Spleen (tissue), 11 donors: Measurements from ENCODE around the gene USP54. TPM values are rescaled to one million over a fixed set of nuclear protein-coding genes. Genes with fewer than 3 reads are reported as not detected.

Source experiments
- DNase-seq: peaks from one replicate; pipeline ENCODE4 v3.0.0-alpha.2; 2020
- H3K27ac ChIP-seq, 8 donors: fragments of 200-600 bp; sonication (generic) in 7 of 8; 1 replicate in 4 of 8; 2 replicates in 4 of 8; pipeline versions ENCODE4 v1.5.0 to v1.8.0; 2016 to 2021; ENCODE audit warnings: inconsistent platforms in 4 of 8, mild to moderate bottlenecking in 4 of 8, moderate library complexity in 1 of 8
- H3K27me3 ChIP-seq, 7 donors: fragments of 200-600 bp; sonication (generic) in 6 of 7; replicated peaks in 1 of 7; 1 replicate in 4 of 7; 2 replicates in 3 of 7; pipeline versions ENCODE4 v1.5.0 to v1.8.0; 2016 to 2021; ENCODE audit warnings: inconsistent platforms in 3 of 7, mild to moderate bottlenecking in 1 of 7
- H3K36me3 ChIP-seq, 6 donors: fragments of 200-600 bp; sonication (generic) in 5 of 6; 1 replicate in 4 of 6; 2 replicates in 2 of 6; pipeline versions ENCODE4 v1.5.0 to v1.8.0; 2016 to 2021; ENCODE audit warnings: inconsistent platforms in 2 of 6
- H3K4me1 ChIP-seq, 6 donors: fragments of 200-600 bp; sonication (generic) in 5 of 6; 1 replicate in 3 of 6; 2 replicates in 3 of 6; pipeline versions ENCODE4 v1.5.0 to v1.8.0; 2016 to 2021; ENCODE audit warnings: inconsistent platforms in 3 of 6
- H3K4me3 ChIP-seq, 8 donors: fragments of 200-600 bp; sonication (generic) in 7 of 8; 1 replicate in 4 of 8; 2 replicates in 4 of 8; pipeline versions ENCODE4 v1.5.0 to v1.8.0; 2016 to 2021; ENCODE audit warnings: inconsistent platforms in 4 of 8, mild to moderate bottlenecking in 4 of 8, moderate library complexity in 2 of 8
- H3K9me3 ChIP-seq, 8 donors: fragments of 200-600 bp; sonication (generic) in 7 of 8; 1 replicate in 4 of 8; 2 replicates in 4 of 8; pipeline versions ENCODE4 v1.5.0 to v1.8.0; 2016 to 2021; ENCODE audit warnings: inconsistent platforms in 4 of 8
- POLR2A ChIP-seq, 3 donors: fragments of 450-650 bp; IDR thresholded peaks; one replicate each; pipeline ENCODE4 v1.5.1; 2017; ENCODE audit warnings: antibody characterized with exemption in 3 of 3, mild to moderate bottlenecking in 1 of 3
- POLR2AphosphoS5 ChIP-seq, 3 donors: sonication (generic); formaldehyde crosslinking; IDR thresholded peaks; one replicate each; pipeline ENCODE4 v1.5.1; 2017; ENCODE audit warnings: antibody characterized with exemption in 3 of 3
- WGBS, 5 donors: extraction: QIAGEN DNeasy Blood & Tissue Kit in 3 of 5; methylation state at CpG; one replicate each; pipeline versions ENCODE4 v1.1.5 to v1.1.7; 2013 to 2018; 5-methylcytosine and 5-hydroxymethylcytosine counted together
- intact Hi-C: fragments of 100-400 bp; cut with DNase I; formaldehyde crosslinking; loops from one replicate; pipeline ENCODE4 v1.15.0; 2023; ENCODE audit warnings: low total_unique reads
- polyA plus RNA-seq, 3 donors: library from polyadenylated mRNA; stranded (reverse); fragments of 200-250 nt; gene quantifications; one replicate each; pipeline ENCODE4 v1.2.1, GENCODE V29; 2013
- total RNA-seq, 7 donors: library from RNA; depleted of rRNA in 3 of 7; stranded (reverse); fragments of >200 nt in 3 of 7; fragmentation: NEBNext Ultra II Directional in 4 of 7; extraction: Animal tissue kit (Norgen Biotek cat#: 25700) in 4 of 7; gene quantifications; one replicate each; pipeline versions ENCODE4 v1.1.0 to v1.2.1, GENCODE V29; 2016 to 2021
- TF ChIP-seq, protein P1 (sequence below), 11 experiments: fragments of 200-600 bp in 7 of 11; fragments of 450-650 bp in 4 of 11; sonication (generic) in 4 of 11; IDR thresholded peaks in 8 of 11; conservative IDR thresholded peaks in 3 of 11; 1 replicate in 7 of 11; 2 replicates in 4 of 11; pipeline versions ENCODE4 v1.4.0 to v1.8.0; 2016 to 2021; ENCODE audit warnings: antibody characterized with exemption in 11 of 11, inconsistent platforms in 4 of 11, mild to moderate bottlenecking in 1 of 11
- donor health status: healthy with polysubstance abuse.
- donor health status: DM: no; HTN: no; CAD: no; lungs with moderate emphysema.
- donor health status: DM: no; HTN: no; CAD: no.
- donor health status: Bipolar disorder and iron deficiency.
- donor health status: healthy.
- donor health status: DM: no; HTN: no; CAD: no.
- donor health status: DM: yes; HTN: yes; CAD: no.

USP54 gene
- total and polyA plus RNA-seq, 10 donors = 1.1 to 16.8 (median 8.9) TPM

DNA sequence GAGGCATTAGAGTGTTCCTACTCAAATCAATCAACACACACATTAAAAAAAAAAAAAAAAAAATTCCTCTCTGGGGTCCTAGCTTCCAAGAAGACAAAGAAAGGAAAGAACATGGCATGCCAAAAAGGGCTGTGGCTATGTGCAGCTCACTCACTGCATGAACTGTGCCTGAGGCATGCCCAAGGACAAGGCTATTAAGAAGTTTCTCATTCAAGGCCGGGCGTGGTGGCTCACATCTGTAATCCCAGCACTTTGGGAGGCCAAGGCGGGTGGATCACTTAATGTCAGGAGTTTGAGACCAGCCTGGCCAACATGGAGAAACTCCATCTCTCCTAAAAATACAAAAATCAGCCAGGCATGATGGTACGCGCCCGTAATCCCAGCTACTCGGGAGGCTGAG lies 53.4 kb downstream of the USP54 start:
- TF ChIP-seq POLR2AphosphoS5 (IDR thresholded peaks at IDR 0.05) (no peak), POLR2A (IDR thresholded peaks at IDR 0.05) (no peak)
- TF ChIP-seq, protein P1, sequence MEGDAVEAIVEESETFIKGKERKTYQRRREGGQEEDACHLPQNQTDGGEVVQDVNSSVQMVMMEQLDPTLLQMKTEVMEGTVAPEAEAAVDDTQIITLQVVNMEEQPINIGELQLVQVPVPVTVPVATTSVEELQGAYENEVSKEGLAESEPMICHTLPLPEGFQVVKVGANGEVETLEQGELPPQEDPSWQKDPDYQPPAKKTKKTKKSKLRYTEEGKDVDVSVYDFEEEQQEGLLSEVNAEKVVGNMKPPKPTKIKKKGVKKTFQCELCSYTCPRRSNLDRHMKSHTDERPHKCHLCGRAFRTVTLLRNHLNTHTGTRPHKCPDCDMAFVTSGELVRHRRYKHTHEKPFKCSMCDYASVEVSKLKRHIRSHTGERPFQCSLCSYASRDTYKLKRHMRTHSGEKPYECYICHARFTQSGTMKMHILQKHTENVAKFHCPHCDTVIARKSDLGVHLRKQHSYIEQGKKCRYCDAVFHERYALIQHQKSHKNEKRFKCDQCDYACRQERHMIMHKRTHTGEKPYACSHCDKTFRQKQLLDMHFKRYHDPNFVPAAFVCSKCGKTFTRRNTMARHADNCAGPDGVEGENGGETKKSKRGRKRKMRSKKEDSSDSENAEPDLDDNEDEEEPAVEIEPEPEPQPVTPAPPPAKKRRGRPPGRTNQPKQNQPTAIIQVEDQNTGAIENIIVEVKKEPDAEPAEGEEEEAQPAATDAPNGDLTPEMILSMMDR (IDR thresholded peaks at IDR 0.05 in 8 of 11, conservative IDR thresholded peaks at IDR 0.05 in 3 of 11) = no peak
- WGBS, 5 donors = 88 to 94% (median 90%) methylated on average over 7 of the region's 7 CpGs

DNA sequence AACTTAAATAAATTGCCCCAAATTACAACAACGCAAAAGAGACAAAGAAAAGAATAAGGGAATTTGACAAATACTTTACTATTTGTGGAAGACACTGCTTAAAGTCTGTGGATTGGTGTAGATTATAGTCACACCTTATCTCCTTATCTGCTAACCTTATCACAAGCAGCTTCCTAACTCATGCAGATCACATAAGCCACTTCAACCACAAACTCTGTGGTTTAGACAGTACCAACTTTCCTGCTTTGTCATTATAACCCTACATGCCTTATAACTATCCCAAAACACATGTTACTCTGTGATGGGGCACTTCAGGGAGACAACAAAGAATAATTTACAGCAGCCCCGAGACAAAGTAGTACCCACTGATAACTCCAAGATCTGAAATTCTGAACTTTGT lies 53.9 kb downstream of the USP54 start:
- no peaks in the 10 kb centered on the region for H3K9me3 ChIP-seq
- DNase-seq = no peak
- TF ChIP-seq POLR2A (IDR thresholded peaks at IDR 0.05) (no peak), POLR2AphosphoS5 (IDR thresholded peaks at IDR 0.05) (no peak)
- TF ChIP-seq, protein P1 (IDR thresholded peaks at IDR 0.05 in 8 of 11, conservative IDR thresholded peaks at IDR 0.05 in 3 of 11) = no peak
- no peak overlapping the region for H3K27ac ChIP-seq
- H3K27me3 ChIP-seq = no peaks in the 10 kb centered on the region
- H3K36me3 ChIP-seq = peaks cover 0 to 54% (median 2%) of the 10 kb centered on the region in 6 donors
- no peak overlapping the region for H3K4me3 ChIP-seq
- WGBS, 5 donors = 49 to 77% (median 63%) methylated on average over 2 of the region's 2 CpGs
- intact Hi-C loops = no loop called here
- H3K4me1 ChIP-seq = peaks cover 0 to 4% (median 0%) of the 10 kb centered on the region in 6 donors

More for the DNA sequence above, 53.4 kb downstream of the USP54 start:
- Histone ChIP-seq H3K27me3 (no peaks in the 10 kb centered on the region), H3K27ac (no peak overlapping the region), H3K36me3 (peaks cover 0 to 58% (median 2%) of the 10 kb centered on the region in 6 donors), H3K9me3 (no peaks in the 10 kb centered on the region), H3K4me1 (peaks cover 0 to 4% (median 0%) of the 10 kb centered on the region in 6 donors), H3K4me3 (no peak overlapping the region)
- DNase-seq = no peak
- intact Hi-C loops = no loop called here

DNA sequence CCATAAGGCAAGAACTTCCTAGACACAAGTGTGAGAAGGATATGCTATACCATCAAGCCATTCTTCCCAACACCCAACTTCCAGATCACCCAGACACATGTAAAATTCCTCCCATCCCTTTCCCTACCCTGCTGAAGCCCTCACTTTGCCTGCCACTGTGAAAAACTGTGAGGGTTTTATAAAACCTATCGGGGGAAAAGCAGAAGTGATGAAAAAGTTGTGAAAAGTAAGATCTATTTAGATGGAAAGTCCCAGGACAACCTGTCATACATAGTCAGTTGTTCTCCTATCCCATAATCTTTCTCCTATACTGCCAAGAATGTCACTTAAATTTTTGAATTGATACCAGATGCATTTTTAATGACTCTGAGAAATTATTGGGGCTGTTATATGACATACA lies 56.3 kb downstream of the USP54 start:
- no peak for DNase-seq
- no peaks in the 10 kb centered on the region for H3K9me3 ChIP-seq
- H3K27ac ChIP-seq = no peak overlapping the region
- no peaks in the 10 kb centered on the region for H3K27me3 ChIP-seq
- H3K4me3 ChIP-seq = no peak overlapping the region
- intact Hi-C loops = no loop called here
- TF ChIP-seq POLR2A (IDR thresholded peaks at IDR 0.05) (no peak), POLR2AphosphoS5 (IDR thresholded peaks at IDR 0.05) (no peak)
- TF ChIP-seq, protein P1 (IDR thresholded peaks at IDR 0.05 in 8 of 11, conservative IDR thresholded peaks at IDR 0.05 in 3 of 11) = no peak
- H3K36me3 ChIP-seq = peaks cover 0 to 36% (median 2%) of the 10 kb centered on the region in 6 donors
- H3K4me1 ChIP-seq = peaks cover 0 to 4% (median 0%) of the 10 kb centered on the region in 6 donors
- WGBS, 5 donors = 50 to 82% (median 75%) methylated on average over 1 of the region's 1 CpG

DNA sequence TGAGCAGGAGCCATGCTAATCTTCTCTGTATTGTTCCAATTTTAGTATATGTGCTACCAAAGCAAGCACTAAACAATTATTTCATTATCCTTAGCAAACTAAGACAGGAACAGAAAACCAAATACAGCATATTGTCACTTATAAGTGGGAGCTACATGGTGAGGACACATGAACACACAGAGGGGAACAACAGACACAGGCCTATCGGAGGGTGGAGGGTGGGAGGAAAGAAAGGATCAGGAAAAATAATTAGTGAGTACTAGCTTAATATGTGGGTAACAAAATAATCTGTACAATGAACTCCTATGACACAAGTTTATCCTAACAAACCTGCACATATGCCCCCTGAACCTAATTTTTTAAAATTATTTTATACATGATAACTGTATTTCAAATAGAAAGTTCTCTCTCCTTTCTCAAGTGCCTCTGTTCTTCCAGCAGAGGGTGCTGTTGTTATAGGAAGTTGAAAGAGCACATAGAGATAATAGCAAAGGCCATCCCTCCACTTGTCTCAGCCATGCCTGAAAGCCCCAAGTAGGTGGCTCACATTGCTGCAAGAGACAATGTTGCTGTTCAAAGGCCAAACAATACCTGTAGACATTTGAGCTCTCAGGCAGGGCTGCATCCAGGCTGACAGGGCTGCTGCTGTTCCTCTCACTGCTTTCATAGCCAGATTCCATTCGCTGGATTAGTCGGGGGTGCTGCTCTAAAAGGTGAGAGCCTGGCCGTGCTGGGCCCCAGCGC lies 61.9 kb downstream of the USP54 start:
- TF ChIP-seq, protein P1 (IDR thresholded peaks at IDR 0.05 in 8 of 11, conservative IDR thresholded peaks at IDR 0.05 in 3 of 11) = peak; percentile 57 to 88 (median 81)
- TF ChIP-seq POLR2A (IDR thresholded peaks at IDR 0.05) (no peak), POLR2AphosphoS5 (IDR thresholded peaks at IDR 0.05) (no peak)
- Histone ChIP-seq H3K9me3 (no peaks in the 10 kb centered on the region), H3K4me1 (no peaks in the 10 kb centered on the region), H3K4me3 (no peak overlapping the region), H3K27ac (no peak overlapping the region), H3K36me3 (peaks cover 0 to 30% (median 3%) of the 10 kb centered on the region in 6 donors), H3K27me3 (no peaks in the 10 kb centered on the region)
- intact Hi-C loops = loop anchor here (2.0 kb wide), 1 partner anchor 116 kb away; no protein-coding TSS in a partner anchor
- 92 to 99% (median 96%) methylated on average over 5 of the region's 5 CpGs for WGBS, 5 donors
- no peak for DNase-seq
